Measurements from ENCODE around the gene KPNA4.
"Not testable (repeated sequence)": the region's sequence is repeated elsewhere in the genome, so short reads cannot be mapped to it uniquely, and the experiment has no call there.

Gene KPNA4

GRCh38 chr3:160490166-160490565, 75.2 kb downstream of the KPNA4 start:
- no peak for DNase-seq (ENCODE audit: low read depth, low spot score)

- no peak for DNase-seq (ENCODE audit: low read depth, low spot score)
Observed at GRCh38 chr3:160486459-160486869, 78.9 kb downstream of the KPNA4 start.

GRCh38 chr3:160482796-160483195, 82.6 kb downstream of the KPNA4 start:
- DNase-seq (ENCODE audit: low read depth, low spot score), result no peak

GRCh38 chr3:160481856-160482255, 83.5 kb downstream of the KPNA4 start:
- DNase-seq (ENCODE audit: low read depth, low spot score), result no peak

- DNase-seq (ENCODE audit: low read depth, low spot score), result no peak
Observed at GRCh38 chr3:160480931-160481330, 84.4 kb downstream of the KPNA4 start.

- no peak for DNase-seq (ENCODE audit: low read depth, low spot score)
Observed at GRCh38 chr3:160479376-160479775, 86.0 kb downstream of the KPNA4 start.

- DNase-seq (ENCODE audit: low read depth, low spot score), result no peak
Observed at GRCh38 chr3:160478338-160478737, 87.0 kb downstream of the KPNA4 start.

- no peak for DNase-seq (ENCODE audit: low read depth, low spot score)
Observed at GRCh38 chr3:160477750-160478149, 87.6 kb downstream of the KPNA4 start.

GRCh38 chr3:160475884-160476283, 89.5 kb downstream of the KPNA4 start:
- DNase-seq (ENCODE audit: low read depth, low spot score), result no peak

- DNase-seq (ENCODE audit: low read depth, low spot score), result no peak
Observed at GRCh38 chr3:160475153-160475552, 90.2 kb downstream of the KPNA4 start.

- DNase-seq (ENCODE audit: low read depth, low spot score), result no peak
Observed at GRCh38 chr3:160474416-160474838, 90.9 kb downstream of the KPNA4 start.

- no peak for DNase-seq (ENCODE audit: low read depth, low spot score)
Observed at GRCh38 chr3:160473978-160474377, 91.4 kb downstream of the KPNA4 start.

GRCh38 chr3:160473221-160473620, 92.2 kb downstream of the KPNA4 start:
- no peak for DNase-seq (ENCODE audit: low read depth, low spot score)

- no peak for DNase-seq (ENCODE audit: low read depth, low spot score)
Observed at GRCh38 chr3:160472344-160472743, 93.0 kb downstream of the KPNA4 start.

GRCh38 chr3:160471892-160472291, 93.5 kb downstream of the KPNA4 start:
- no peak for DNase-seq (ENCODE audit: low read depth, low spot score)

GRCh38 chr3:160470181-160470580, 95.2 kb downstream of the KPNA4 start:
- no peak for DNase-seq (ENCODE audit: low read depth, low spot score)

- DNase-seq (ENCODE audit: low read depth, low spot score), result no peak
Observed at GRCh38 chr3:160464971-160465370, 100.4 kb downstream of the KPNA4 start.

- DNase-seq (ENCODE audit: low read depth, low spot score), result no peak
Observed at GRCh38 chr3:160464321-160464720, 101.0 kb downstream of the KPNA4 start.

GRCh38 chr3:160460033-160460432, 105.3 kb downstream of the KPNA4 start:
- no peak for DNase-seq (ENCODE audit: low read depth, low spot score)

- DNase-seq (ENCODE audit: low read depth, low spot score), result no peak
Observed at GRCh38 chr3:160459450-160459970, 105.9 kb downstream of the KPNA4 start.

GRCh38 chr3:160458151-160458550, 107.2 kb downstream of the KPNA4 start:
- no peak for DNase-seq (ENCODE audit: low read depth, low spot score)

- DNase-seq (ENCODE audit: low read depth, low spot score), result no peak
Observed at GRCh38 chr3:160455846-160456245, 109.5 kb downstream of the KPNA4 start.

GRCh38 chr3:160454995-160455394, 110.4 kb downstream of the KPNA4 start:
- DNase-seq (ENCODE audit: low read depth, low spot score), result no peak

- not testable (repeated sequence) for DNase-seq (ENCODE audit: low read depth, low spot score)
Observed at GRCh38 chr3:160452251-160452650, 113.1 kb downstream of the KPNA4 start.

Data from activated CD4-positive, CD25-positive, alpha-beta regulatory T cell treated with anti-CD3 and anti-CD28 coated beads, Interleukin-2, amount 50 U/mL, for 16 hours (primary cell).